Psoas muscle (tissue), 8 donors: ENCODE results near the gene MMAB. TPM values are rescaled to one million over a fixed set of nuclear protein-coding genes. Genes with fewer than 3 reads are reported as not detected.

Source experiments
- ATAC-seq, 4 donors: fragments of 200-7000 bp; cut with Tn5 transposase; one replicate each; pipeline ENCODE4 v1.9.1; 2020; ENCODE audit warnings: moderate library complexity in 3 of 4, mild to moderate bottlenecking in 2 of 4
- DNase-seq, 2 donors: peaks; one replicate each; pipeline ENCODE4 v3.0.0-alpha.2; 2020
- H3K27ac ChIP-seq: fragments of 200-600 bp; one replicate; pipeline ENCODE4 v1.8.0; 2022
- H3K27me3 ChIP-seq, 3 donors: fragments of 200-600 bp in 1 of 3; one replicate each; pipeline versions ENCODE4 v1.6.1 to v1.8.0; 2013 to 2022; ENCODE audit warnings: low read length in 2 of 3, mild to moderate bottlenecking in 2 of 3, moderate library complexity in 1 of 3; ENCODE audit not compliant: insufficient read depth in 3 of 3
- H3K36me3 ChIP-seq, 2 donors: fragments of 200-600 bp in 1 of 2; one replicate each; pipeline versions ENCODE4 v1.6.1 to v1.8.0; 2013 to 2022; ENCODE audit warnings: low read depth in 1 of 2, mild to moderate bottlenecking in 1 of 2, moderate library complexity in 1 of 2; ENCODE audit not compliant: insufficient read depth in 1 of 2
- H3K4me1 ChIP-seq: fragments of 200-600 bp; one replicate; pipeline ENCODE4 v1.8.0; 2022
- H3K4me3 ChIP-seq: fragments of 200-600 bp; one replicate; pipeline ENCODE4 v1.8.0; 2022; ENCODE audit warnings: mild to moderate bottlenecking
- H3K9me3 ChIP-seq: fragments of 200-600 bp; one replicate; pipeline ENCODE4 v1.8.0; 2022
- CTCF ChIP-seq: fragments of 200-600 bp; IDR thresholded peaks from one replicate; pipeline ENCODE4 v1.8.0; 2022; ENCODE audit warnings: antibody characterized with exemption
- WGBS, 3 donors: extraction: QIAGEN DNeasy Blood & Tissue Kit; methylation state at CpG; one replicate each; pipeline versions ENCODE4 v1.1.6 to v1.1.7; 2013; 5-methylcytosine and 5-hydroxymethylcytosine counted together
- intact Hi-C, 2 donors: fragments of 100-400 bp; cut with DNase I; formaldehyde crosslinking; loops; one replicate each; pipeline versions ENCODE4 v1.11.0 to v1.14.2; 2022
- polyA plus RNA-seq, 3 donors: library from polyadenylated mRNA; stranded (reverse); fragments of 200-250 nt; gene quantifications; one replicate each; pipeline ENCODE4 v1.2.3, GENCODE V29; 2013
- total RNA-seq, 4 donors: library from RNA; stranded (reverse); fragmentation: NEBNext Ultra II Directional in 2 of 4; extraction: Animal tissue kit (Norgen Biotek cat#: 25700) in 2 of 4; gene quantifications; one replicate each; pipeline versions ENCODE4 v1.2.1 to v1.2.4, GENCODE V29; 2021 to 2023
- donor health status: healthy with polysubstance abuse.
- donor health status: DM: no; HTN: no; CAD: no; lungs with moderate emphysema.
- donor health status: Bipolar disorder and iron deficiency.
- donor health status: healthy.
- donor health status: DM: yes; HTN: yes; CAD: no.
- donor health status: DM: no; HTN: no; CAD: no.
- donor health status: DM: no; HTN: no; CAD: no.
- donor health status: DM: yes; HTN: yes; CAD: no.

The MMAB gene
- total and polyA plus RNA-seq, 7 donors: 17.3 to 43.3 (median 34.1) TPM

GRCh38 chr12:109609342-109609741 is 36.0 kb upstream of the MMAB start:
- no peak for ATAC-seq
- intact Hi-C loops: no loop called here
- no peaks in the 10 kb centered on the region for H3K9me3 ChIP-seq
- H3K36me3 ChIP-seq: no peaks in the 10 kb centered on the region
- H3K27me3 ChIP-seq: peaks cover 0 to 13% (median 0%) of the 10 kb centered on the region in 3 donors
- no peak overlapping the region for H3K27ac ChIP-seq
- TF ChIP-seq CTCF: no peak
- WGBS, 3 donors: 8 to 46% (median 24%) methylated on average over 2 of the region's 2 CpGs
- H3K4me1 ChIP-seq: peaks cover 8% of the 10 kb centered on the region
- H3K4me3 ChIP-seq: no peak overlapping the region
- no peak for DNase-seq

- Histone ChIP-seq H3K27me3 (peaks cover 0 to 12% (median 0%) of the 10 kb centered on the region in 3 donors), H3K4me1 (peaks cover 8% of the 10 kb centered on the region), H3K9me3 (no peaks in the 10 kb centered on the region), H3K27ac (no peak overlapping the region), H3K4me3 (no peak overlapping the region), H3K36me3 (no peaks in the 10 kb centered on the region)
- no peak for TF ChIP-seq CTCF
- DNase-seq (no peak), ATAC-seq (no peak)
- intact Hi-C loops: no loop called here
- 92 to 95% (median 93%) methylated on average over 3 of the region's 3 CpGs for WGBS, 3 donors
These were observed 35.5 kb upstream of the MMAB start for GRCh38 chr12:109608793-109609192.

- H3K36me3 ChIP-seq: no peaks in the 10 kb centered on the region
- H3K4me3 ChIP-seq: no peak overlapping the region
- no peaks in the 10 kb centered on the region for H3K9me3 ChIP-seq
- ATAC-seq: no peak
- DNase-seq: no peak
- intact Hi-C loops: no loop called here
- peaks cover 0 to 6% (median 0%) of the 10 kb centered on the region in 3 donors for H3K27me3 ChIP-seq
- peaks cover 8% of the 10 kb centered on the region for H3K4me1 ChIP-seq
- H3K27ac ChIP-seq: no peak overlapping the region
- TF ChIP-seq CTCF: no peak
- WGBS, 3 donors: 83 to 87% (median 85%) methylated on average over 4 of the region's 4 CpGs
These were observed 35.0 kb upstream of the MMAB start for GRCh38 chr12:109608270-109608669.

- Histone ChIP-seq H3K36me3 (no peaks in the 10 kb centered on the region), H3K27me3 (peaks cover 0 to 2% (median 0%) of the 10 kb centered on the region in 3 donors), H3K27ac (no peak overlapping the region), H3K4me1 (peaks cover 8% of the 10 kb centered on the region), H3K4me3 (no peak overlapping the region), H3K9me3 (no peaks in the 10 kb centered on the region)
- 83 to 89% (median 89%) methylated on average over 4 of the region's 4 CpGs for WGBS, 3 donors
- intact Hi-C loops: no loop called here
- TF ChIP-seq CTCF: no peak
- ATAC-seq (no peak), DNase-seq (no peak)
These were observed 34.3 kb upstream of the MMAB start for GRCh38 chr12:109607618-109608017.

- H3K4me3 ChIP-seq: peak overlapping the region; percentile 43
- DNase-seq: no peak
- no peak for TF ChIP-seq CTCF
- no peaks in the 10 kb centered on the region for H3K27me3 ChIP-seq
- no peaks in the 10 kb centered on the region for H3K9me3 ChIP-seq
- H3K27ac ChIP-seq: peak overlapping the region; percentile 53
- WGBS, 3 donors: 10 to 19% (median 14%) methylated on average over 30 of the region's 30 CpGs
- intact Hi-C loops: no loop called here
- H3K4me1 ChIP-seq: peaks cover 8% of the 10 kb centered on the region
- peak; percentile 69 to 86 (median 76) for ATAC-seq
- no peaks in the 10 kb centered on the region for H3K36me3 ChIP-seq
These were observed 33.2 kb upstream of the MMAB start for GRCh38 chr12:109606320-109607028.
